ENCODE results near the gene ANKHD1.
A peak's percentile ranks its signal among the peaks of the same experiment; 100 is the strongest.
"Not testable (repeated sequence)": the region's sequence is repeated elsewhere in the genome, so short reads cannot be mapped to it uniquely, and the experiment has no call there.

Gene ANKHD1

DNA sequence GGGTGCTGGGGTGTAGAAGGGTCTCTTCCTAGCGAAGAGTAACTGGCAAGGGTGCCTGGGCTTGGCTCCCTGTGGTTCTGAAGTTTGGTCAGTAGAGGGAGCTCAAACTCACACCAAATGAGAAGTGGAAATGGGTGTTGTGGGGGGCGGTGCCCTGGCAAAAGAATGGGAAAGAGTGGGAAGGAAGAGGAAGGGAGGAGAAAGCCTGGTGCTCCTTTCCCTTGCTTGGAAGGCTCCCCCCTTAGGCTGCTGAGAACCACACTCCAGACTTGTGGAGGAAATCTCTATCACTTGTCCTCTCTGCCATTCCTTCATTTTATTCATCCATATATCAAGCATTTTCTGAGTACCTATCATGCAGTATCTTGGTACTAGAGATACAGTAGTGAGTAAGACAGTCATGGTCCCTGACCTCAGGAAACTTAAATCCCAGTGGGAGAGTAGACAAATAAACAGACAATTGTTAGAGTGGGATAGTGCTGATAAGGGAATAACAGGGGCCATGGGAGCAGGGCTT, 28.6 kb upstream of the ANKHD1 start:
- peak in 1 of 3 experiments; percentile 34 for DNase-seq (ENCODE audit: low read depth in 3 of 3)

DNA sequence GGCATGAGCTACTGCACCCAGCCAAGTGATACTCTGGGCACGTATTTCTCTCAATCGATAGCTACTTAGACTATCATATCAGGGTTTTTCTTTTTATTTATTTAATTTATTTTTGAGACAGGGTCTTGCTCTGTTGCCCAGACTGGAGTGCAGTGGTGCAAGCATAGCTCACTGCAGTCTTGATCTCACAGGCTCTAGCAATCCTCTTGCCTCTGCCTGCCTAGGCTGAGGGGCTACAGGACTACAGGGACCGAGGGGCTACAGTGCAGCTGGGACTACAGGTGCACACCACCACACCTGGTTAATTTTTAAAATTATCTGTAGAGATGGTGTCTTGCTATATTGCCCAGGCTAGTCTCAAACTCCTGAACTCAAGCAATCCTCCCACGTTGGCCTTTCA, 20.3 kb upstream of the ANKHD1 start:
- DNase-seq (ENCODE audit: low read depth in 3 of 3): no peak

DNA sequence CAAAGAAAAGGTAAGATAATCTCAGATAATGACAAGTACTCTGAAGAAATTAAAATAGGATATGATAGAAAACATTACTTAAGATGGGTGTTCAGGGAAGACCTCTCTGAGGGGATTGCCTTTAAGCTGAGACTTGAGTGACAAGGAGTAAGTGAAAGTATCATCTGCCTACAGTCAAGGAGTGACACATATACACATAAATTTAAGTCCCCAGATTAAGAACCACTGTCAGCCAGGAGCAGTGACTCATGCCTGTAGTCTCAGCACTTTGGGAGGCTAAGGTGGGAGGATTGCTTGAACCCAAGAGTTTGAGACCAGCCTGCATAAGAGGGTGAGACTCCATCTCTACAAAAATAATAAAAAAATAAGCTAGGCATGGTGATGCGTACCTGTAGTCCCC, 19.7 kb upstream of the ANKHD1 start:
- no peak for DNase-seq (ENCODE audit: low read depth in 3 of 3)

DNA sequence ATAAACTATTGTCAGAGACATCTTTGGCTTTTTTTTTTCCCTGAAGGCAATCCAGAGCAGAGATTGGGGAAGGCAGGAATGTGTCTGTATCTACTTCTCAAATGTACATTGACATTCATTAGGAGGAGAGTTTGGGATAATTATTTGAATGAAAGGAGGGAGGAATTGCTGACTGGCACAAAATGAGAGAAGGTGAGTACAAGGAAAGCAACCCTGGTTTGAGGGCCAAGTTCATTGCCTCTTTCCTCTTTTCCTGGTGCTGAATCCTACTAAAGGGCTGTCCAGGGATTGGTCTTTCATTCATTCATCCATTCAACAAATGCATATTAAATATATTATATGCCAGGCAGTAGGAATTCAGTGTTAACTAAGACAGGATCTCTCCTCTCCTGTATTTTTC, 18.8 kb upstream of the ANKHD1 start:
- DNase-seq (ENCODE audit: low read depth in 3 of 3): no peak

DNA sequence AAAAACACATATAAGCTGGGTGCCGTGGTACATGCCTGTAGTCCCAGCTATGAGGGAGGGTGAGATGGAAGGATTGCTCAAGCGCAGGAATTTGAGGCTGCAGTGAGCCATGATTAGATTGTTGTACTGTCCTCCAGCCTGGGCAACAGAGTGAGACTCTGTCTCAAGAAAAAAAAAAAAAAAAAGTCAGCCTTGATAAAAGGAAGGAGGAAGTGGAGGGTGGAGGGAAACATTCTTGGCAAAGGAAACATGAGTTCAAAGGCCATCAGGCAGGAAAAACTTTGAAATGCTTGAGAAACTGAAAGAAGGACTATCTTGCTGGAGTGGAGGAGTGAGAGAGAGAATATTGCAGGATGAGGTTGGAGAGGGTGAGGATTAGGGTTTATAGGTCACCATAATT, 18.3 kb upstream of the ANKHD1 start:
- no peak for DNase-seq (ENCODE audit: low read depth in 3 of 3)

DNA sequence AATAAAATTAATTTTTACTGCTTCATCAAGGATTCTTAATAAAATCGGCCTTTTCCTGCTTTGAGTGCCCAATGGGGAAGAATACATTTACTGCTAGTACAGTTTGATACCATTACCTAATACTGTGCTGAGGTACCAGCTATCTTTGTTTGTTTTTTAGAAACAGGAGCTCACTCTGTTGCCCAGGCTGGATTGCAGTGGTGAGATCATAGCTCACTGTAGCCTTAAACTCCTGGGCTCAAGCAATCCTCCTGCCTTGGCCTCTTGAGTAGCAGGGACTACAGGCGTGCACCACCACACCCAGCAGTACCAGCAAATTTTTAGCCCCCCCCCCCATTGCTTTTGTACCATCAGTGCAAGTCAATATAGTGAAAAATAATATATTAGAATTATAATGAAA, 13.6 kb upstream of the ANKHD1 start:
- no peak for DNase-seq (ENCODE audit: low read depth in 3 of 3)

DNA sequence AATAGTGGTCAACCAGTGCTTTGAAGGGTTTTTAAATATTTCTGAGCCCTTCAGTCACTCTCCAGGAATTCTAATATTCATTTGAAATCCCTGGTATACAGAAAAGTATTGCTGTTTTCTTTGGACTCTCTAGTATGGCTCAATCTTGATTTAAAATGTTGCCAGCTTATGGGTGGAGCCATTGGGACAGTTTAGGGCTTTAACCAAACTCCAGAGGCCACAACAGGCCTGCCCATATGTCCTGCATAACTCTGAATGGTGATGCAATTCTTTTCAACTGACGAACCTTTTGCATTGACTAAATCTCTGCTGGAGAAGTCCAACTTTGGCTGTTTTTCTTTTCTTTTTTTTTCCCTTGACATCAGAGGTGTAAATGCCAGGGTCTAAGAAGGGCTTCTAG, 10.3 kb upstream of the ANKHD1 start:
- no peak for DNase-seq (ENCODE audit: low read depth in 3 of 3)

DNA sequence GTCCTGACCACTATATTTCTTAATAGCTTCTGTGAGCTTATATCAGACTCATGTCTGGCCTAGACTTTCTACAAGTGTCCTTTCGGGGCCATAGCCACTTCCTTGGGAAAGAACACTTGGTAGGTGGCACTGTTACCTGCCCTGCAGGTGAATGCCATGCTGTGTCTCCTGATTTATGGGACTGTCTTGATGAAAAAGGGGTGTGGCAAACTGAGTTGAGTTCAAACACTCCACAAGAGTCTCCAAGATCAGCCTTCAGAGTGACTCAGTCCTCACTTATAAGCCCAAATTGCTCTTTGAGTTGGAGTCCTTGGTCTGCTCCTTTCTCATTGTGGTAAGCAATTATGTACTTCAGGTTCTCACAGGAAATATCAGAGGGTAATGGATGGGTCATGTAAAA, 9.9 kb upstream of the ANKHD1 start:
- no peak for DNase-seq (ENCODE audit: low read depth in 3 of 3)

DNA sequence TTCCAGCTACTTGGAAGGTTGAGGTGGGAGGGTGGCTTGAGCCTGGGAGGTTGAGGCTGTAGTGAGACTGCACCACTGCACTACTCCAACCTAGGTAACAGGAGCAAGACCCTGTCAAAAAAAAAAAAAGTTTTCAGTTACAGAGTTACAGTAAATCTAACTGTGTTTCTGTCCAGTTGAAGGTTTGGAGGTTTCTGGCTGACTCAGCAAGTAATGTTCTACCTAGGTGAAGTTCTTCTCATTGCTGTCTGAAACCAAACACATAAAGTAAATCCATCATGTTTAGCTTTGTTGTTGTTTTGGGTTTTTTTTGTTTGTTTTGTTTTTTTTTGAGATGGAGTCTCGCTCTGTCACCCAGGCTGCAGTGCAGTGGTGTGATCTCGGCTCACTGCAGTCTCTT, 7.9 kb upstream of the ANKHD1 start:
- no peak for DNase-seq (ENCODE audit: low read depth in 3 of 3)

DNA sequence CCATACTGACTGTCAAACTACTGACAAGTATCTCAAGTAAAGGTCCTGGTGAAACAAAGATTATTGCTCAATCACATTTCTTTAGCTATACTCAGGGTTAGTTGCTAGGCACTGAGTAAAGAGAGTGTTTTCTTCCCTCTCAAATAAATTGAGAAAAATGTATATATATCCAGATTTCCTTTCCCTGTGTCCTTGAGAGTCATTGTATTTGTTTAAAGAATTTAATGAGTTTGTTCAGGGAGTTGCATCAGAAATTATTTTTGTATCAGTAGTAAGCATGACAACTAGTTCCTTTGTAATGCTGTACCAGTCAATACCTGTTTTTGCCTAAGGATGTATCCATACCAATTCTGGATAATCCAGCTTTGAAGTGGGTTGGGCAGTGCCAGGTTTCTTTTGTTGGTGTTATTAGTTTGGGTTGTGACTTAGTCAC, 3.2 kb upstream of the ANKHD1 start:
- no peak for DNase-seq (ENCODE audit: low read depth in 3 of 3)

DNA sequence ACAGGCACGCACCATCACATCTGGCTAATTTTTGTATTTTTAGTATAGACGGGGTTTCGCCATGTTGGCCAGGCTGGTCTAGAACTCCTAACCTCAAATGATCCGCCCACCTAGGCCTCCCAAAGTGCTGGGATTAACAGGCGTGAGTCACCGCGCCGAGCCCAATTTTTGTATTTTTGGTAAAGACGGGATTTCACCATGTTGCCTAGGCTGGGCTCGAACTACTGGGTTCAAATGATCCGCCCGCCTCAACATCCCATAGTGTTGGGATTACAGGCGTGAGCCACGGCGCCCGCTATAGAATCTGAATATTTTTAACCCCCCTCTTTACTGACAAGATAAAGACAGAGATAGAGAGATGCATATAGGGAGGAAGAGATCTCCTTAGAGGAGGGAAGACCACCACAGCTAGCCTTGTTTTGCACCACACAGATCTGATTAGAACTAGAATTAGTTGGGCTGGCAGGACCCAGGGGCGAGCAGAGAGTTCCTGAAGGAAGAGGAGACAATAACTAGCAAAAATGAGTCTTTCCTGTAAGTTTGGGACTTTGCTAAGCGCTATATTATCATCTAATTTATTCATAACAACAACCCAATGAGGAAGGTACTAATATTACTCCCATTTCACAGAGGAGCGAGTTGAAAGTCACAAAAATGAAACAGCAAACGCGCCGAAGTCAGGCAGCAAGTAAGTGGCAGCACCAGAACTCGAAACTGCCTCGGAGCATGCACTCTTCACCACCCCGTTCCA, 1.5 kb upstream of the ANKHD1 start:
- DNase-seq (ENCODE audit: low read depth in 3 of 3): no peak

DNA sequence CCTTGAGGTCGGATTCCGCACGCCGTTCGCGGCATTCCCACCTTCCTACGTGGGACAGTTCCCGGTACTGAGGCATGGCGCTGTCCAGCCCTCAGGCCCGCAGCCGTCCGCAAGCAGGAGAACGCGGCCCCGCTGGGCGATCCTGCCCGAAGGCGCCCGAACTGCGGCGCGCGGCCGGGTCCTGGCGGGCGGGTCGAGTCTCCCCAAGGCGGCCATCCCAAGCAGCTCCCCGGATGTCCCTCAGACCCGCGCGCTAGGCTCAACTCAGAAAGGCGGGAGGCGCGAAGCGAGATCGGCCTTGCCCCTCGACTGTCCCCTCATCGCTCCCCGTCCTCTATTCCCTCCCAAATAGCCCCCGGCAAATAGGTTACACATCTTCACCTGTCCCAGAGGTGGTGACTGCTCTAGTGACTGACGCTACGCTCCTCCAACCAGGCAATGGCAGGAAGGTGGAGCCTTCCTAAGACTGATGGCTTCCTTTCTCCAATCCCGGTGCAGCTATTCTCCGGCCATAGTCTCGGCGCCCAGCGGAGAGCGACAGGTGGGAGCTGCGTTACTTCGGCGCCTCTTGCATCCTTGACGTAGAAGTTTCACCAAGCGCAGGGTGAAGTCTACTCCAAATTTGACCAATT, 787 bp upstream of the ANKHD1 start:
- DNase-seq (ENCODE audit: low read depth in 3 of 3): peak; percentile 67 to 81 (median 76)

DNA sequence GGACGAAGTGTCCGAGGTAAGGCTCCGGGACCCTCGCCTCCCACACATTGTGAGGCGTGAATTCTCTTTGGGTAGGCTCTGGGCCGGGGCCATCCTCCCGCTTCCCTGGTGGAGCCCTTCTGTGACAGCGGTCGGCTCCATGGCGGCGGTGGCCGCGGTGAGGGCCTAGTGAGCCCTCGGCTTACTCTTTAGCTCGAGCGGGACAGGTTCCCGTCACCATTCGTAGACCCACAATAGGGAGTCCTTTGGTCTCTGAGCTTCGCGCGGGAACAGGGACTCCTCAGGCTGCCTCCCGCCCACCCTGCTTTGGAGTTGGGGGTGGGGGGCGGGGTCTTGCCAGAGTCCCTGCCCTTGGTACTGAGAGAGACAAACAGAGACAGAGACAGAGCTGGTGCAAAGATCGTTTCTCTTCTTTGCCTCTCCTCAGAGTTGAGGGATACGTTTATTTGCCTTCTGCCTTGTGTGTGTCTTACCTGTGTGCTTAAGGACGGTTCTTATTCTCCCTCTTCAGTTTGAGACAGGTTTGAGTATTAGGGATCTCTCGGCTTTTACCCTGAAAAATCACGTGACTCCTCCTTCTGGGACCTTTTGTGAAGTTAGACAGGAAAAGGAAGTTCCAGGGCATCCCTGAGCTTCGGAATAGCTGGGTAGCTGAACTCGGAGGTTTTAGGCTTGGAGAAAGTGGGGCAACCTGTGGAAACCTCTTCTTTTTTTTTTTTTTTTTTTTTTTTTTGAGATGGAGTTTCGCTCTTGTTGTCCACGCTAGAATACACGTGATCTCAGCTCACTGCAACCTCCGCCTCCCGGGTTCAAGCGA, 833 bp downstream of the ANKHD1 start:
- peak; percentile 22 to 41 (median 29) for DNase-seq (ENCODE audit: low read depth in 3 of 3)

DNA sequence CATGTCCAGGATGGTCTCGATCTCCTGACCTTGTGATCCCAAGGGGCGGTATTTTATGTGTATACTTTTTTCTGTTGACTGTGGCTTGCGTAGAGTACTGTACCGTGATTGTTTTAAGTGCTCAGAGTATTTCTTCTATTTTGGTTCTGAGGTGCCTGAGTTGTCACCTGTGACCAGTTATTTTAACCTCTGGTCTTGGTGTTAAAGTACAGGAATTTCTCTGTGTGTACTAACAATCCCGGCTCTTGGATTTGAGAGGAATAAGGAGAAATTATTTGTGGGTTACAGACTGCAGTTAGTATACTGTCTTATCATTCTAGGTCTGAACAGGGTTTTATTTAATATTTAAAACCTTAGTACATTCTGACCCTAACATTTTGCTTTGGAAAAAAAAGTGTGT, 2.0 kb downstream of the ANKHD1 start:
- DNase-seq (ENCODE audit: low read depth in 3 of 3): no peak

DNA sequence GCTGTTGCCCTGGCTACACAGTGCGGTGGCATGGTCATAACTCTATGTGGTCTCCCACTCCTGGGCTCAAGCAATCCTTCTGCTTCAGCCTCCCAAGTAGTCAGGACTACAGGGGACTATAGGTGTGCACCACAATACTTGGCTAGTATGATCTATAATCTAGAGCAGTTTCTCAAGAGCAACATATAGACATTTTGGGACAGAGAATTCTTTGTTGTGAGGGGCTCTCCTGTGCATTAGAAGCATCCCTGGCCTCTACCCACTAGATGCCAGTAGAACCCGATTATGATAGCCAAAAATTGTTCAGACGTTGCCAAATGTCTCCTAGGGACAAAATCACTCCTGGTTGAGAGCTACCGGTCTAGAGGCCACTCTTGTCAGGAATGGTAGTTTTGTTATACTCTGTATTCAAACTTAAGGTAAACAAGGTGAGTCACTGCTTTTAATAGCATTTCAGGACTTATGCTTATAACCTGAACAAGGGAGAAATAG, 7.2 kb downstream of the ANKHD1 start:
- DNase-seq (ENCODE audit: low read depth in 3 of 3): no peak

DNA sequence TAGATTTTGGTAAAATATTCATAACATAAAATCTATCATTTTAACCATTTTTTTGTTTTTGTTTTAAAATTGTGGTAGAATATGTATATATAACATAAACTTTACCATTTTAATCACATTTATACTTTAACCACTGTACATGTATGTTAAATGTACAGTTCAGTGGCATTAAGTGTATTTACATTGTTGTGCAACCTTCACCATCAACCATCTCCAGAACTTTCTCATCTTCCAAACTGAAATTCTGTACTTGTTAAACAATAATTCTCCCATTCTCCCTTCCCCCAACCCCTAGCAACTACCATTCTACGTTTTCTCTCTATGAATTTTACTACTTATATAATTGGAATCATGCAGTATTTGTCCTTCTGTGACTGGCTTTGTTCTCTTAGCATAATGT, 11.6 kb downstream of the ANKHD1 start:
- DNase-seq (ENCODE audit: low read depth in 3 of 3): no peak

DNA sequence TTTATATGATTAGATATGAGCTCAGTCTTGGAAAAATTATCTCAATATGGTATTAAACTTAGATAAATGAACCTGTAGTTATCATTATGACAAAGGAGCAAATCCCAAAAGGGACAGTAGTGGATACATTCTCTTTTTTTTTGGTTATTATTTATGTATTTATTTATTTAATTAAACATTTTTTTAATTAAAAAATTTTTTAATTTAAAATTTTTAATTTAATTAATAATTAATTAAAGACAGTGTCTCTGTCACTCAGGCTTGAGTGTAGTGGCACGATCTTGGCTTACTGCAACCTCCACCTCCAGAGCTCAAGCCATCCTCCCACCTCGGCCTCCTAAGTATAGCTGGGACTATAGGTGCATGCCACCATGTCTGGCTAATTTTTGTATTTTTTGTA, 15.6 kb downstream of the ANKHD1 start:
- DNase-seq (ENCODE audit: low read depth in 3 of 3): no peak

DNA sequence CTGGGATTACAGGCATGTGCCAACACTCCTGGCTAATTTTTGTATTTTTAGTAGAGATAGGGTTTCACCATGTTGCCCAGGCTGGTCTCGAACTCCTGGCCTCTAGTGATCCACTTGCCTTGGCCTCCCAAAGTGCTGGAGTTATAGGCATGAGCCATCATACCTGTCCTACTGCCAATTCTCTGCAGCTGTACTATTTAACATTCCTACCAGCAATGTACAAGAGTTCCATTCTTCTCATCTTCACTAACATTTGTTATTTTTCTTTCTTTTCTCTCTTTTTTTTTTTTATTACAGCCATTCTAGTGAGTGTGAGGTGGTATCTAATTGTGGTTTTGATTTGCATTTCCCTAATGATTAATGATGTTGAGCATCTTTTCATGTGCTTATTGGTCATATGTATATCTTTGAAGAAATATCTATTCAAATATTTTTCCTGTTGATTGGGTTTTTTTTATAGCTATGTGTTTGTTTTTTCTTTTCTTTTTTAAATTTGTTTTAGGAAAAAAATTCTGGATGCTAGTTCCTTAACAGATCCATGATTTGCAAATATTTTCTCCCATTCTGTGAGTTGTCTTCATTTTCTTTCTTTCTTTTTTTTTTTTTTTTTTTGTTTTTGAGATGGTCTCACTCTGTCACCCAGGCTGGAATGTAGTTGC, 17.4 kb downstream of the ANKHD1 start:
- DNase-seq (ENCODE audit: low read depth in 3 of 3): no peak

DNA sequence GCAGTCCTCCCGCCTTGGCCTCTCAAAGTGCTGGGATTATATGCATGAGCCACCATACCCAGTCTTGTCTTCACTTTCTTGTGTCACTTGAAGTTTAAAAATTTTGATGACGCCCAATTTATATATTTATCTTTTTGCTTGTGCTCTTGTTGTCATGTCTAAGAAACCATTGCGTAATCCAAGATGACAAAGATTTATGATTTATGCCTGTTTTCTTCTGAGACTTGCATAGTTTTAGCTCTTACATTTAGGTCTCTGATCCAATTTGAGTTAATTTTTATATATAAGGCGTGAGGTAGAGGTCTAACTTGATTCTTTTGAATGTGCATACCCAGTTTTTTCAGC, 18.6 kb downstream of the ANKHD1 start:
- no peak for DNase-seq (ENCODE audit: low read depth in 3 of 3)

DNA sequence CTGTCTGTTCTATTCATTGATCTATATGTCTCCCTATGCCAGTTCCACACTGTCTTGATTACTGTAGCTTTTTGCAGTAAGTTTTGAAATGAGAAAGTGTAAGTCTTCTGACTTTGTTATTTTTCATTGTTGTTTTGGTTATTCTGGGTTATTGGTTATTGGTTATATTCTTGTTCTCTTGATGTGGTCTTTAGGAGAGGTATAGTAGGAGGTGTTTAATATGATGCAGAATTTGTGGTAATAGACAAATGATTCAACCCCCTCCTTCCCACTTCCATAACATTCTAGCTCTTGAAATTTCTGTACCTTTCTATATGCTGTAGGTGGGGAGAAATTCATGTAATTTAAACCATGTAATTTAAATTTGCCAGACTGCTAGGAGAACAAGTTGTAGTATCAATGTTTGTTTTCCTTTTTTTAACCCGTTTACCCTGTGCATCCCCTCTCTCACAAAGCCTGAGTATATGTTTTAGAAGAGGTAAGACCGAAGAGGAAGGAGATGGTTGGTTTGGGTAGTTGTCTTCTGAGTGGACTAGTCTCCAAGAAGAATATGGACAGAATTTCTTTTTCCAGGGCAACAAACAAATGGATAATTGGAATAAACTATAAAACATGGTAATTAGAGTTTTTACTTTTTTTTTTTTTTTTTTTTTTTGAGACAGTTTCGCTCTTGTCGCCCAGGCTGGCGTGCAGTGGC, 19.2 kb downstream of the ANKHD1 start:
- no peak for DNase-seq (ENCODE audit: low read depth in 3 of 3)

DNA sequence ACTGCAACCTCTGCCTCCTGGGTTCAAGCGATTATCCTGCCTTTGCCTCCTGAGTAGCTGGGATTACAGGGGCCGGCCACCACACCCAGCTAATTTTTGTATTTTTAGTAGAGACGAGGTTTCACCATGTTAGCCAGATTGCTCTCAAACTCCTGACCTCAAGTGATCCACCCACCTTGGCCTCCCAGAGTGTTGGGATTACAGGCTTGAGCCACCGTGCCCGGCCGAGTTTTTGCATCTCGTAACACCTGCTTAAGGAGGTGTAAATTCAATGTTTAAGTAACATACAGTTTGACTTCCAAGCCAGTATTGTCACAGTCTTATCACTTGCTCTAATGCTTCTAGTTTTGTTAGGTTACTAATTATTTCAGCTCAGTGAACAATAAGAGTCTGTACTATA, 19.7 kb downstream of the ANKHD1 start:
- DNase-seq (ENCODE audit: low read depth in 3 of 3): not testable (repeated sequence)

Measured in stimulated activated CD4-positive, alpha-beta T cell treated with anti-CD3 and anti-CD28 coated beads, TNF-alpha, amount 100 ng/mL, for 24 hours (primary cell).